HEK293 (cell line): ENCODE data around the gene SSPN.

Experiments used
- CTCF ChIA-PET: fragments of 350-600 bp; formaldehyde crosslinking; extraction: SDS; loops from one replicate; lab custom pipeline; 2021; ENCODE audit warnings: antibody characterized with exemption; lab: Yijun Ruan, JAX
- POLR2A ChIA-PET: fragments of 300-600 bp; formaldehyde crosslinking; extraction: SDS; loops from one replicate; lab custom pipeline; 2020; ENCODE audit warnings: antibody characterized with exemption, inconsistent platforms; lab: Yijun Ruan, JAX
- H3K27ac ChIP-seq: fragments of 200-500 bp; sonication (Bioruptor generic); 2 replicates; pipeline ENCODE4 v1.5.1; 2014; ENCODE audit warnings: low read depth, low read length, control low read depth, inconsistent platforms; ENCODE audit errors: extremely low read depth
- H3K36me3 ChIP-seq, 2 experiments: fragments of 200-500 bp in 1 of 2; sonication (Bioruptor generic) in 1 of 2; 1 replicate in 1 of 2; 2 replicates in 1 of 2; pipeline ENCODE4 v1.5.1; 2014 to 2017; ENCODE audit warnings: inconsistent platforms in 2 of 2, low read length in 2 of 2; ENCODE audit not compliant: control insufficient read depth in 2 of 2, insufficient read depth in 1 of 2
- H3K4me1 ChIP-seq: fragments of 200-500 bp; sonication (Bioruptor generic); 2 replicates; pipeline ENCODE4 v1.5.1; 2014; ENCODE audit warnings: mild to moderate bottlenecking, low read length, inconsistent platforms; ENCODE audit not compliant: control insufficient read depth, insufficient read depth
- H3K4me3 ChIP-seq: 2 replicates; pipeline ENCODE4 v1.5.1; 2011; ENCODE audit warnings: low read depth, mild to moderate bottlenecking, control low read depth, low read length, moderate library complexity
- H3K9me3 ChIP-seq: fragments of 200-500 bp; sonication (Bioruptor generic); 2 replicates; pipeline ENCODE4 v1.5.1; 2014; ENCODE audit warnings: low read depth, low read length, inconsistent platforms; ENCODE audit not compliant: control insufficient read depth, insufficient read depth
- AEBP2 ChIP-seq: fragments of 450-650 bp; formaldehyde crosslinking; IDR thresholded peaks from 2 replicates; pipeline ENCODE4 v1.5.1; 2016; ENCODE audit warnings: missing biosample characterization, missing genetic modification characterization, borderline replicate concordance
- KLF7 ChIP-seq: fragments of 450-650 bp; formaldehyde crosslinking; IDR thresholded peaks from 2 replicates; pipeline ENCODE4 v1.5.1; 2016; ENCODE audit warnings: missing biosample characterization, missing genetic modification characterization, borderline replicate concordance
- PATZ1 ChIP-seq: fragments of 450-650 bp; formaldehyde crosslinking; IDR thresholded peaks from 2 replicates; pipeline ENCODE4 v1.5.1; 2016; ENCODE audit warnings: missing biosample characterization, missing genetic modification characterization
- YY1 ChIP-seq: fragments of 450-650 bp; formaldehyde crosslinking; IDR thresholded peaks from 2 replicates; pipeline ENCODE4 v1.5.1; 2018; ENCODE audit warnings: missing biosample characterization, missing genetic modification characterization
- YY2 ChIP-seq: fragments of 450-650 bp; formaldehyde crosslinking; IDR thresholded peaks from 2 replicates; pipeline ENCODE4 v1.5.1; 2016; ENCODE audit warnings: missing biosample characterization, missing genetic modification characterization
- ZBTB17 ChIP-seq: fragments of 450-650 bp; formaldehyde crosslinking; IDR thresholded peaks from 2 replicates; pipeline ENCODE4 v1.5.1; 2016; ENCODE audit warnings: missing biosample characterization, missing genetic modification characterization
- ZBTB48 ChIP-seq: fragments of 450-650 bp; formaldehyde crosslinking; IDR thresholded peaks from 2 replicates; pipeline ENCODE4 v1.5.1; 2016; ENCODE audit warnings: missing biosample characterization, missing genetic modification characterization
- ZNF292 ChIP-seq: fragments of 450-650 bp; formaldehyde crosslinking; IDR thresholded peaks from 2 replicates; pipeline ENCODE4 v1.5.1; 2016; ENCODE audit warnings: low read depth, missing biosample characterization, missing genetic modification characterization, borderline replicate concordance
- ZNF394 ChIP-seq: fragments of 450-650 bp; formaldehyde crosslinking; IDR thresholded peaks from 2 replicates; pipeline ENCODE4 v1.5.1; 2016; ENCODE audit warnings: missing biosample characterization, missing genetic modification characterization, mild to moderate bottlenecking, moderate library complexity, borderline replicate concordance
- ZNF449 ChIP-seq: fragments of 450-650 bp; formaldehyde crosslinking; IDR thresholded peaks from 2 replicates; pipeline ENCODE4 v1.5.1; 2017; ENCODE audit warnings: missing biosample characterization, mild to moderate bottlenecking, missing genetic modification characterization, moderate library complexity
- ZNF473 ChIP-seq: fragments of 450-650 bp; formaldehyde crosslinking; IDR thresholded peaks from 2 replicates; pipeline ENCODE4 v1.5.1; 2017; ENCODE audit warnings: missing biosample characterization, missing genetic modification characterization
- ZNF48 ChIP-seq: fragments of 450-650 bp; formaldehyde crosslinking; IDR thresholded peaks from 2 replicates; pipeline ENCODE4 v1.5.1; 2016; ENCODE audit warnings: missing biosample characterization, missing genetic modification characterization
- ZNF513 ChIP-seq: fragments of 450-650 bp; IDR thresholded peaks from 2 replicates; pipeline ENCODE4 v1.5.1; 2018; ENCODE audit warnings: missing biosample characterization, missing genetic modification characterization
- ZNF791 ChIP-seq: fragments of 450-650 bp; formaldehyde crosslinking; IDR thresholded peaks from 2 replicates; pipeline ENCODE4 v1.5.1; 2016; ENCODE audit warnings: missing biosample characterization, missing genetic modification characterization
- ZSCAN23 ChIP-seq: fragments of 450-650 bp; formaldehyde crosslinking; IDR thresholded peaks from 2 replicates; pipeline ENCODE4 v1.5.1; 2016; ENCODE audit warnings: missing biosample characterization, missing genetic modification characterization

The SSPN gene

GRCh38 chr12:26276709-26277108, 81.3 kb downstream of the SSPN start:
- TF ChIP-seq ZNF292, result no peak
- no peak for TF ChIP-seq ZNF48 (tag by site-specific recombination)
- peak; percentile 92 for TF ChIP-seq ZNF513 (tag by site-specific recombination)
- no peak for TF ChIP-seq ZBTB17 (tag by site-specific recombination)
- TF ChIP-seq YY1 (tag by site-specific recombination), result no peak
- Histone ChIP-seq H3K36me3 (no peaks in the 10 kb centered on the region), H3K9me3 (no peaks in the 10 kb centered on the region), H3K4me3 (no peak overlapping the region), H3K4me1 (peaks cover 18% of the 10 kb centered on the region), H3K27ac (no peak overlapping the region)
- ChIA-PET CTCF (interaction anchor here (0.9 kb wide), 1 partner anchor 375 kb away, joined by 4 read pairs; no protein-coding TSS in a partner anchor), POLR2A (no interaction called here)

- no peak overlapping the region for H3K4me3 ChIP-seq
- ChIA-PET CTCF (interaction anchor here (1.5 kb wide), 1 partner anchor 13 kb away, joined by 3 read pairs; no protein-coding TSS in a partner anchor), POLR2A (interaction anchor here (0.6 kb wide), 1 partner anchor 153 kb away, joined by 3 read pairs; the partner anchor contains the start of gene BHLHE41)
- H3K4me1 ChIP-seq, result peaks cover 18% of the 10 kb centered on the region
- H3K36me3 ChIP-seq, result no peaks in the 10 kb centered on the region
- H3K9me3 ChIP-seq, result no peaks in the 10 kb centered on the region
- TF ChIP-seq YY2 (tag by site-specific recombination) (no peak), PATZ1 (no peak), ZNF449 (no peak), ZNF394 (tag by site-specific recombination) (no peak), ZNF791 (tag by site-specific recombination) (no peak), ZNF473 (tag by site-specific recombination) (no peak), ZSCAN23 (tag by site-specific recombination) (no peak), KLF7 (tag by site-specific recombination) (no peak), AEBP2 (no peak), ZBTB48 (tag by site-specific recombination) (no peak)
- H3K27ac ChIP-seq, result no peak overlapping the region
These were observed 82.3 kb downstream of the SSPN start for GRCh38 chr12:26277506-26278246.
